ENCODE results near the gene TSPAN13.

GRCh38 chr7:16753932-16754855 is 639 bp downstream of the TSPAN13 start:
- TF ChIP-seq CTCF (IDR thresholded peaks at IDR 0.05) (peak in 1 of 7 experiments; percentile 4), POLR2A (IDR thresholded peaks at IDR 0.05) (peak in 2 of 3 donors; percentile 45 to 60)
